IPS-NIHi11 (cell line): ENCODE results near the gene KDM2B.
"Not testable (repeated sequence)": the region's sequence is repeated elsewhere in the genome, so short reads cannot be mapped to it uniquely, and the experiment has no call there.

Source experiments
- DNase-seq: peaks from one replicate; pipeline ENCODE4 v3.0.0; 2012; ENCODE audit warnings: mixed read lengths, low spot score

The KDM2B gene

GRCh38 chr12:121584885-121585284 is 4.1 kb upstream of the KDM2B start:
- not testable (repeated sequence) for DNase-seq

DNA sequence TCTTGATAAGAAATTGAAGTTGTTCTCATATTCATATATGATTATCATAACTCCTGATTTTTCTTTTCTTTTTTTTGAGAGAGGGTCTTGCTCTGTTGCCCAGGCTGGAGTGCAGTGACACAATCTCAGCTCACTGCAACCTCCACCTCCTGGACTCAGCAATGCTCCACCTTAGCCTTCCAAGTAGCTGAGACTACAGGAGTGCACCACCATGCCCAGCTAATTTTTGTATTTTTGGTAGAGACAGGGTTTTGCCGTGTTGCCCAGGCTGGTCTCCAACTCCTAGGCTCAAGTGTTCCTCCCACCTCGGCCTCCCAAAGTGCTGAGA is 2.5 kb upstream of the KDM2B start:
- DNase-seq: not testable (repeated sequence)

DNA sequence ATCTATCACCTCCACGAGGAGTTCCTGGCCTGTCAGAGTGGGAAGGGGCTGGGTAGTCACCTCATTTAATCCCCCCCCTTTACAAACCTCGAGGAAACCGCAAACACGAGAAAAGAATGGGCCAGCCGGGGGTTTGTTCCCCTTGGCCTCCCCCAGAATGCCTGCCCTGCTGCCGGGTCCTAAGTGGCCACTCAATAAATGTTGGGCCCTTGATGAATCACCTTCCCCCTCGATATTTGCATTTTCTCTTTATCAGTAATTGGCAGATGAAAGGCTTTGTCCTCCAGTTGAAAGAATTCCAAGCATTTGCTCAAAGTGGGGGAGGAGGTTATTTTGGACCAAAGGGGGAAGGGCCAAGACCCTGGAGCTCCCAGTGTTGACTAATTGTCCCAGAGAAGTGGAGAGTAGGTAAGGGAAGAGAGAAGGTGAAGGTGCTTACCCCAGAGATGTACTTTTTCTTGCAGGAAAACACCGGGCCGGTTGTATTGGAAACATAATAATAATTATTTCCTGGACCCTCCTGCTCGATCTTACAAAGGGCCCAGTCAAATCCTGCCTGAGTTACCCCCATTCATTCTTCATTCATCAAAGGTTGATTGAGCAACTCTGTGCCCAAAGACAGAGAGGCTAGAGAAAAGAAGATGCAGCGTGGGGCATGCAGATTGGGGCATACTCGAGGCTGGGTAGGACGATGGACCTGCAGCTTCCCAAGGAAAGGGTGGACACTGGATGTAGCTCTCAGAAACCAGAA is 1.9 kb upstream of the KDM2B start:
- peak; percentile 64 for DNase-seq

- DNase-seq: no peak
These were observed 1.0 kb upstream of the KDM2B start for GRCh38 chr12:121581686-121582429.

DNA sequence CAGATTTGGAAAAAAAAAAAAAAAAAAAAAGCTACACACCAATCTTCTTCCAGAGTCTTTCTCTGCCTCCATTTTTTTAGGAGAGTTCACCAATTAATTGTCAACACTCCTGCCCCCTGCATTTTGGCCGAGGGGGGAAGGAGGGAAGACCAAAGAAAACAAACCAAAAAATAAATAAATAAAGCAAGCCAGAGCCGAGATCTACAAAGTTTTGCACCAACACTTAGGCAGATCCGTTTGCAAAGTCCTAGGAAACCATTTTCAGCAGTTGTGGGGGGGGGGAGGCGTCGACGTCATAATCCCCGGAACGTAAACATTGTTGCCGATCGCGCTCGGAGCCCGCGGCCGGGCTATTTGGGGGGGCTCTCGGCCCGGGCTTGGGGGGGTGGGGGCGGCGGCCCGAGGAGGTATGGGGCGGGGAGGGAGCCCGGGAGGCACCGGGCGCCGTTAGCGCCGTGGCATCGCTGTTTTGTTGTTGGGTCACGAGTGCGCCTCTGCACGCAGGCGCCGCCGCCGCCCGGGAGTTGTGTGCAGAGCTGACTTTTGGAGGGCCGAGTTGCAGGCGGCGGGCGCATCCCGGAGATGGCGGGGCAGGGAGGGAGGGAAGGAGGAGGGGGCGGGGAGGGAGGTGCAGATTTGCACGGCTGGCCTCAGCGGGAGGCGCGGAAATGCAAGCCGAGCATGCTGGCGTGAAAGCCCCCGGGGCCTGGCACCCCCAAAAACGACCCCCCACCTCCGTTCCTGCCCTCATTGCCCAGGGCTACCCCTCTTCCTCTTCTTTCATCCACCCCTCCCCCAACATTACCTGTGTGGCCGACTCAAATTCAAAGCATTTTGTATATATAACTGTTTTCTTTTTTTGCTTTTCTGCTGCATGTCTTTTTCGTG is 598 bp downstream of the KDM2B start:
- peak; percentile 71 for DNase-seq

DNA sequence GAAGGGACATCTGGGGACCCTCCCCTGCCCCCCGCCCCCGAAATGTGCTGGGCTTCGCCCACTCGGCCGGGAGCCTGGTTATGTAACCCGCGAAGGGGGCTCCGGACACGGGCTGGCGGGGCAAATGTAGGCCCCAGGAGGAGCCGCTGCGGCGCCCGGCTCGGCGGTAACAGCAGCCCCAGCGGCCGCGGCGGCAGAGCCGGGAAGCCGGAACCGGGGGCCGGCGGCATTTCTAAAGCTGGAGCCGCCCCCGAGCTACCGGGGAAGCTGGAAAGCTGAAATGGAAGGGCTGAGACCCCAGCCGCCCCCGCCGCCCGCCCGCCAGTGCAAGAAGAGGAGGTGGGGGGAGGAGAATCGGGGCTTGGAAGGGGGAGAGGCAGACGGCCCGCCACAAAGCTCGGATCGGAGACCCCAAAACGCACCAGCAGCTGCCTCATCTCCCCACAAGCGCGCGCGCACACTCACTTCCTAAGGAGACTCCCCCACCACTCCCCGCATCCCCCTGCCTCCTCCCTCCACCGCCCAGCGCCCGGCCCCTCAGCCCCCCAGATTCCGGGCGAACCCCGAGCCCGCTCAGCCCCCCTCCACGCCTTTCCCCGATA is 1.5 kb downstream of the KDM2B start:
- peak; percentile 32 for DNase-seq

DNA sequence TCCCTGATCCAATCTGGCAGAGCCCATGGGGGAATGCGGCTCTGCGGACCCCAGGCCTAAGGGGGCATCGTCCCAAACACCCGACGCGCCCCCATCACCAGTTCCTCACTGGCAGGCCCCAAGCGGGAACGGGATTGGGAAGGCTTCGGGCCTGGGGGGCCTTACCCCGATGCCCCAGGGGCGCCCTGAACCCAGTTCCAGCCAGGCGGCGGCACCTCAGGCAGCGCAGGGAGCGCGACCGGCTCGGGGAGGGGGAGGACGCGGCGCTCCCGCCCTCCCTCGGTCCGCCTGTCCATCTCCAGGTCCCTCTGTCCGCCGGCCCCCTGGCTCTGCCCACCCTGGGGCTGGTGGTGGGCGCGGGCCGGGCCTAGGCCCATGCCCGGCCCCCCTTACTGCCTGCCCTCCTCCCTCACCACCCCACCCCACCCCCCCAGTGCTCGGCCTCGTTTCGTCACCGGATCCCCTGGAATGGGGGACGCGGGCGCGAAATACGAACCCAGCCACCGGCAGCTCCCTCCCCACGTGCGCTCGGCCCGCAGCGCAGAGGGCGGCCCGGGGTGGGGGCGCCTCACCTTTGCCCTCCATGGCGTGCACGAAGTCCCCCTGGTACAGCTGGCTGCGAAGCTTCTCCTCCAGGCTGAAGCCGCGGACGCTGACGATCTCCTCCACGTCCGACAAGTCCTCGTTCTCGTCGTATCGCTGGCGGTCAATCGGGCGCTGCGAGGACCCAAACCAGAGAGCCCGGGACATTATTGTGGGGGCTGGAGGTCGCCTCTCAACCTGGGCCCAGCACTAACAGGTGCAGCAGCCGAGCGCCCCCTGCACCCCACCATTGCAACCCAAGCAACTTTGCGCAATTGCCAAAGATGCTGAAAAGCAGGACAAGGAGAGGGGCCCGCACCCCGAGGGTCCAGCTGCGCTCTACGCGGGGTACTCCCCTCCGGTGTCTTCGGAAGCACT is 2.3 kb downstream of the KDM2B start:
- peak; percentile 49 for DNase-seq

GRCh38 chr12:121577443-121578180 is 3.2 kb downstream of the KDM2B start:
- no peak for DNase-seq

DNA sequence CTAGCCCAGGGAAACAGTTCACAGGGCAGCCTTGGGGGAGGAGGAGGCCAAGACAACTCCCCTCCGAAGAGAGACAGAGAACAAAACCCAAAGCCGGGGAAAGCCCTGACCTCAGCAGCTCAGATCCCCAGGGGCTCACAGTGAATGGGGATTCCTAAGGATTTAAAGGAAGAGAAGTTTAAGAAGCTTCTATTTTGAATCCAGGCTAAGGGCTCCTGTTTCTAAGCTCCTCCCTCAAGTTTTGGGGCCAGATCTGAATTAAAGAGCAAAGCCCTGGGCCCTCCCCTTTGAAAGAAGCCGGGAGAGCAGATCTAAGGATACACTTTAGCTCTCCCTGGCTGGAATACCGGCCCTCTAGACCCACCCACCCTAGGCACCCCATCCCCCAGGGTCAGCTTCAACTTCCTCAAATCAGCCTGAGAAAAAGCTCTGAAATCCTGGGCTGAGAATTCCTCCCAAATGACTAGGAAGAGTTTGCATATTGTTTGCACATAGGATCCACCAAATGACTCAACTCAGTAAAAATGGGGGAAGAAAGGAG is 3.9 kb downstream of the KDM2B start:
- DNase-seq: peak; percentile 74

GRCh38 chr12:121575952-121576625 is 4.7 kb downstream of the KDM2B start:
- no peak for DNase-seq

GRCh38 chr12:121575051-121575450 is 5.8 kb downstream of the KDM2B start:
- no peak for DNase-seq

DNA sequence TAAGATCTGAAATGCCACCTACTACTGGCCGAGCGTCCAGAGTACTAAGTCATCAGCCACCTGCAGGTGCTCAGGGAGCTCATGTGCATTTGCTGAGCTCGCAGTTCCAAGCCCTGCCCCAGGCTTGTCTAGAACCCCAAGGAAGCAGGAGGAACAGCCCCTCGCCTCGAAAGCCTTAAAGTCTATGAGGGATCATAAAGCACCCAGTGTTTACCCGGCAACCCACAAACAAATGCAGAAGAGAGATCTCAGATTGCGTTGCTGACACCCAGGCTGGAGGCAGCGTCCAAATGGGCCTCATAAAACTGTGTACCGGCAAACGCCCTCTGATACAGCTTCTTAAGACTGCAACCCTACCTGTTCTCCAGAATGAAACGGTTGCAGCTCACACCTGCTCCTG is 6.8 kb downstream of the KDM2B start:
- no peak for DNase-seq

- DNase-seq: no peak
These were observed 8.9 kb downstream of the KDM2B start for GRCh38 chr12:121571920-121572319.

DNA sequence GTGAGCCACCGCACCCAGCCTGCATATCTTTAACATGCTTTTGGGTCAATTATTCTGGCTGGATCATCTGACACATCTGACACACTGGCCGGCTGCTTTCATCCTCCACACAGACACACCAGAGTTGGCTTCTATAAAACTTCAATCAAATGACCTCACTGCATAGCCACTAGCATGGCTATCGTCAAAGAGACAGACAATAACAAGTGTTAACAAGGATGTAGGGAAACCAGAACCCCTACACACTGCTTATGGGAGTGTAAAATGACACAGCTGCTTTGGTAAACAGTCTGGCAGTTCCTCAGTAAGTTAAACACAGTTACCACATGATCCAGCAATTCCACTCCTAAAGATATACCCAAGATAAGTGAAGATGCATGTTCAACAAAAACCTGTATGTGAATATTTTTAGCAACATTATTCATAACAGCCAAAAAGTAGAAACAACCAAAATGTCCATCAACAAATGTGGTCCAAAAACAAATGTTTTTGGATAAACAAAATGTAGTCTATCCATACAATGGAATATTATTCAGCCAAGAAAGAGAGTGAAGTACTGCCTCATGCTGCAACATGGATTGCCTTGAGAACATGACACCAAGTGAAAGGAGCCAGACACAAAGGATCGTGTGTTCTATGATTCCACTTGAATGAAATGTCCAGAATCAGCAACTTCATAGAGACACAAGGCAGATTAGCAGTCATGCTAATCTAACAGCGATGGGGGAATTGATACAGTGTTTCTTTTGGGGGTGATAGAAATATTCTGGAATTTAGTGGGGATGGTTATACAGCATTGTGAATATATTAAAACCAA is 10.1 kb downstream of the KDM2B start:
- DNase-seq: no peak

DNA sequence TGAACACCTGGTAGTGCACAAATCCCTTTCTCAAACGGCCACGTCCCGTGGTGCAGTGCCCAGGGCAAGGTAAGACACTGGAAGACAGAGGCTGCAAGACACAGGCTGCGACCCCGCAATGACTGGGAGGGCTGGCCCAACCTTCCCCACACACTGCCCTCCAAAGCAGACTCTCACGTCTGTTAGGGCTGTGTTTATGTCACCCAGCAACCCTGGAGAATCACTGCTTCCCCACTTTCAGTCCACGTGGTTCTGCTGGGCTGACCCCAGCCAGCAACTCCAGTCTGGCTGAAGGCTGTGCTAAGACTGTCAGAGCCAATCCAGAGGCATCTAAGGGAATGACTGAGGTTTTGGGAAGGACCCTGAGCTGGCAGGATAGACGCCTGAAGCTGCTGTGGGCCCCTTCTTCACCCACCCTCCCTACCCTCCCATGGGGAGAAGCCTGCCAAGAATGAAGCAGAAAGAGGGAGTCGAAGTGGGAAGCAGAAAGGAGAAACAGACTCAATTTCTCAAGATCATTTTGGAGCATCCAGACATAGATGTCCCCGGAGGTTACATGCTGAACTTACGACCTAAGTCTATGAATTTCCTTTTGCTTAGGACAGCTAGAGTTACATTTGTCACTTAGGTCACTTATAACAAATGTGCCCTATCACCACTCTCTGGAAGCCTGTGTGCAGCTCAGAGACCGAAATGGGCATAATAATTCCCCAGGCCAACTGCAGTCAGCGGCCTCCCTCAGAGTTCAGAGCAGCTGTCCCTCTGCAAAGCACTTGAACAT is 11.7 kb downstream of the KDM2B start:
- DNase-seq: no peak

DNA sequence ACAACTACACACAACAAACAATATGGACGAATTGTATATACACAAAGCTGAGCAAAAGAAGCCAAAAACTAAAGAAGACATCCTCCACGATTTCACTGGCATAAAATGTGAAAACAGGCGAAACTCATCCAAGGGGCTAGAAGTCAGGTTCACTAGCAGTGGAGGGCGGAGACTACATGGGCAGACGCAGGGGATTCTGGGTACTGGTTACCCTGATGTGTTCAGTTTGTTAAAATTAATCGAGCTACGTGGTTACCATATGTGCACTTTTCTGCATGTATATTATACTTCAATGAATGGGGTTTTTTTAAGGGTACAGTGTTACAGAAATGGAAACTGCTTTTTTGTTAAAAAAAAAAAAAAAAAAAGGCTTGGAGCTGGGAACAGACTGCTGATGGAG is 12.3 kb downstream of the KDM2B start:
- no peak for DNase-seq

- DNase-seq: no peak
These were observed 15.7 kb downstream of the KDM2B start for GRCh38 chr12:121565076-121565475.

- DNase-seq: no peak
These were observed 18.3 kb downstream of the KDM2B start for GRCh38 chr12:121562488-121562887.
